ENCODE measurements around the gene E2F4.

GRCh38 chr16:67183284-67183626, 8.7 kb upstream of the E2F4 start:
- no peak for TF ChIP-seq CTCF (IDR thresholded peaks at IDR 0.05)
- no peak for TF ChIP-seq POLR2A (IDR thresholded peaks at IDR 0.05)
